ENCODE data around the gene HAO2.
"Not testable (repeated sequence)": the region's sequence is repeated elsewhere in the genome, so short reads cannot be mapped to it uniquely, and the experiment has no call there.

HAO2 gene

GRCh38 chr1:119347858-119348257 is 20.7 kb upstream of the HAO2 start:
- DNase-seq: peak; percentile 25

DNA sequence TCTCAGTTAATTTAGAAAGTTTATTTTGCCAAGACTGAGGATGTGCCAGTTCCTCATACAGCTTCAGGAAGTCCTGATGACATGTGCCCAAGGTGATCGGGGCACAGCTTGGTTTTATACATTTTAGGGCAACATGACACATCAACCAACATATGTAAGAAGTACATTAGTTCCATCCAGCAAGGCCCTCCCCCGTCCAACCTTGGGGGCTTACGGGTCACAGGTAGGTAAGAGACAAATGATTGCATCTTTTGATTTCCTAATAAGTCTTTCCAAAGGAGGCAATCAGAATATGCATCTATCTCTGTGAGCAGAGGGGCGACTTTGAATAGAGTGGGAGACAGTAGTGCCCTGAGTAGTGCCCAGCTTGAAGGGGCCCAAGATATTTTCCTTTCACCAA is 19.6 kb upstream of the HAO2 start:
- no peak for DNase-seq

GRCh38 chr1:119350866-119351265 is 17.7 kb upstream of the HAO2 start:
- DNase-seq: not testable (repeated sequence)

- DNase-seq: no peak
Observed at GRCh38 chr1:119351997-119352396, 16.6 kb upstream of the HAO2 start.

- DNase-seq: no peak
Observed at GRCh38 chr1:119353836-119354235, 14.7 kb upstream of the HAO2 start.

- DNase-seq: no peak
Observed at GRCh38 chr1:119358636-119359035, 9.9 kb upstream of the HAO2 start.

DNA sequence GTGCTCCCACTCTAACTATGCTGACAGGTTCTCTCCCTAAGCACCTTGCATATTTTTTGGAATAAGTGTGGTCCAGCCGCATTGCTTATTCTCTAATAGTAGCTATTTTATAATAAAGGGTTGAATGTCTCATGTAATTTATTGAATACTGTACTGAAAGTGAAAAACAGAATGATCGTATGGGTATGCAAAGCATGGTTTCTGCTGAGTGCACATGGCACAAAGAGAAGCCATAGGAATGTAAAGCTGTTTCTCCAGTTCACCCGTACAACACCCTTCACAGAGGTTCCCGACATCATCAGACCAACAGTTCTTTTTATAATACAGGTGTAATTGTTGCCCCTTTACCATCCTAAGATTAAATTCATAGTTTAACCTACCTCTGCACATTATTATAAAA is 8.9 kb upstream of the HAO2 start:
- DNase-seq: no peak

GRCh38 chr1:119361205-119361604 is 7.4 kb upstream of the HAO2 start:
- DNase-seq: no peak

GRCh38 chr1:119361620-119362344 is 6.8 kb upstream of the HAO2 start:
- no peak for DNase-seq

- no peak for DNase-seq
Observed at GRCh38 chr1:119363162-119363561, 5.4 kb upstream of the HAO2 start.

GRCh38 chr1:119364640-119365039 is 3.9 kb upstream of the HAO2 start:
- no peak for DNase-seq

DNA sequence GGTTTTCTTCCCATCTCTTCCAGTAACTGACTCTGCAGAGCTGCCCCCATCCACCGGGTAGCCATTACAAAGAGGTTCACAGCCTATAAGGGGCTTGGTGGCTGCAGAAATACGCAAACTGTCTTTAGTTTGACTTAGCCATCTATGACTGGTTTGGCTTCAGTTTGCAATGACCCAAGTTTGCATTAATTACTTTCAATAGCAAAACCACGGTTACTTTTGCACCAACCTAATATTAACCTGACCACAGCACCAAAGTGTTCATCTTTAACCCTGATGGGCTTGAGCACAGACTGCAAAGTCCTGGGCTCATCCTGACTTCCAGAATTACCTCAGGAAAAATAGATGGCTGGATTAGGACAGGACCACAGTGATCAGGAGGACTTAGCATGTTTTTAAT is 2.2 kb upstream of the HAO2 start:
- DNase-seq: no peak

GRCh38 chr1:119367432-119368124 is 1.0 kb upstream of the HAO2 start:
- no peak for DNase-seq

GRCh38 chr1:119370748-119371147 is 2.2 kb downstream of the HAO2 start:
- DNase-seq: no peak

GRCh38 chr1:119371815-119372214 is 3.2 kb downstream of the HAO2 start:
- no peak for DNase-seq

GRCh38 chr1:119372503-119373086 is 4.0 kb downstream of the HAO2 start:
- DNase-seq: peak; percentile 2

DNA sequence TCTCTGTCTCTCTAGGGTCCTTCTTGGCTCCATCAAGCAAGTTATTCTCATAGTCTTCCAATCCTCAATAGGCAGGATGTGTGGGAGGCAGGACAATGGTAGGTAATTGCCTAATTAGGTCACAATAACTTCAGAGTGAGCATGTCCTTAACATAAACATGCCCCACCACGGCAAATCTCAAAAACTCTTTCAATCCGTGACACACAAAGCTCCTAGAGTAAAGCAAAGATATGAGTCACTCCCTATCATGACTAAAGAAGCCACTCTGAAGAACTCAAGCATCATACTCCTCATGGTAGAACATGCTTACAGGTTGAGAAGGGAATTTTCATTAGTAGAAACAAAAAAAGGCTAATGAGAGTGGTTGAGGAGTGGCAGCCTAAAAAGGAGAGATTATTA is 4.9 kb downstream of the HAO2 start:
- peak; percentile 3 for DNase-seq

GRCh38 chr1:119374208-119374874 is 5.8 kb downstream of the HAO2 start:
- no peak for DNase-seq

GRCh38 chr1:119375366-119375765 is 6.8 kb downstream of the HAO2 start:
- DNase-seq: no peak

DNA sequence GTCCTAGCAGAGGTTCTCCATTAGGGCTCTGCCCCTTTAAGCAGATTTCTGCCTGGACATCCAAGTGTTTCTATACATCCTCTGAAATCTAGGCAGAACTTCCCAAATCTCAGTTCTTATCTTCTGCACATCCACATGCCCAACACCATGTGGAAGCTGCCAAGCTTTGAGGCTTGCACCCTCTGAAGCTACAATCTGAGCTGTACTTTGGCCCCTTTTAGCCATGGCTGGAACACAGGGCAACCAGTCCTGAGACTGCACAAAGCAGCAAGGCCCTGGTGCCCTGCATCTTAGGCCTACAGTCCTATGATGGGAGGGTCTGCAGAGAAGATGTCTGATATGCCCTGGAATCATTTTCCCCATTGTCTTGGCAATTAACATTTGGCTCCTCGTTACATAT is 8.0 kb downstream of the HAO2 start:
- DNase-seq: no peak

- not testable (repeated sequence) for DNase-seq
Observed at GRCh38 chr1:119377594-119377993, 9.0 kb downstream of the HAO2 start.

DNA sequence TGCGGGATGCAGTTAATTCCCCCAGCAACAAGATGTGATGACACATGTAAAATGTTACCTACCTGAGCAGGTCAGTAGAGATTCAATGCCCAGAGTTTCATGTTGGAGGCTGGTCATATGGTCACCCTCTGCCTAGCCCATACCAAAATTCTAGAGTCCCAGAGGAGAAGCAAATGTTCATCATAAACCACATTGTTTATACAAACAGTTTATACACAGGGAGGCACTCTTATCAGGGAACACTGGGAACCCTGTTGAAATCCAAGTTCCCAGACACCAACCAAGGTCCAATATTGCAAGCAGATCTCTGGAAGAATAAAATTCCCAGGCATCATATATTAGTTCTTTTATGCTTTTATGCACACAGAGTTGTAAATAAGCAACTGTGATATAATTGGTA is 10.5 kb downstream of the HAO2 start:
- no peak for DNase-seq

GRCh38 chr1:119380304-119380703 is 11.7 kb downstream of the HAO2 start:
- no peak for DNase-seq

Measured in activated CD4-positive, alpha-beta T cell treated with anti-CD3 and anti-CD28 coated beads for 48 hours (primary cell).